IMR-90 (cell line): ENCODE measurements around the gene ITPR3. TPM values are rescaled to one million over a fixed set of nuclear protein-coding genes. Genes with fewer than 3 reads are reported as not detected.

Source experiments
- ATAC-seq: fragments of 200-7000 bp; cut with Tn5 transposase; 2 replicates; pipeline ENCODE4 v1.9.1; 2020; ENCODE audit warnings: low read depth, mild to moderate bottlenecking, moderate library complexity
- BruUV-seq: library from RNA; stranded (reverse); fragments of 400-500 nt; replicated peaks from 2 replicates; lab custom pipeline; 2021; lab: Mats Ljungman, UMichigan
- CTCF ChIA-PET: fragments of 300-600 bp; formaldehyde crosslinking; extraction: SDS; loops from one replicate; lab custom pipeline; 2021; ENCODE audit warnings: antibody characterized with exemption; lab: Yijun Ruan, JAX
- POLR2A ChIA-PET: fragments of 300-600 bp; sonication (Branson Sonifier 250); formaldehyde crosslinking; loops from one replicate; lab custom pipeline; 2022; ENCODE audit warnings: antibody characterized with exemption; ENCODE audit not compliant: unreplicated experiment; lab: Charles Lee
- DNase-seq: peaks from one replicate; pipeline ENCODE4 v3.0.0; 2013
- H2AFZ ChIP-seq: replicated peaks from 2 replicates; pipeline ENCODE3; 2013; ENCODE audit warnings: low read length, mild to moderate bottlenecking; ENCODE audit not compliant: poor library complexity
- H2AK5ac ChIP-seq: 2 replicates; pipeline ENCODE4 v1.6.1; 2013; ENCODE audit warnings: low read depth, low read length, inconsistent platforms
- H2AK9ac ChIP-seq: replicated peaks from 2 replicates; pipeline ENCODE3; 2013; ENCODE audit warnings: mild to moderate bottlenecking, low read depth, low read length, moderate library complexity; ENCODE audit not compliant: poor library complexity
- H2BK120ac ChIP-seq: 2 replicates; pipeline ENCODE4 v1.6.1; 2013; ENCODE audit warnings: low read depth, low read length, inconsistent platforms
- H2BK15ac ChIP-seq: 3 replicates; pipeline ENCODE4 v1.6.1; 2013; ENCODE audit warnings: low read depth, low read length, inconsistent platforms
- H2BK20ac ChIP-seq: 2 replicates; pipeline ENCODE4 v1.6.1; 2013; ENCODE audit warnings: low read depth, mild to moderate bottlenecking, inconsistent platforms, low read length, moderate library complexity
- H2BK5ac ChIP-seq: 2 replicates; pipeline ENCODE4 v1.6.1; 2013; ENCODE audit warnings: mild to moderate bottlenecking, low read depth, low read length, inconsistent platforms; ENCODE audit not compliant: poor library complexity, severe bottlenecking
- H3K14ac ChIP-seq: replicated peaks from 2 replicates; pipeline ENCODE4 v1.6.1; 2013; ENCODE audit warnings: low read depth, low read length, inconsistent platforms
- H3K18ac ChIP-seq: 2 replicates; pipeline ENCODE4 v1.6.1; 2013; ENCODE audit warnings: low read depth, low read length, control low read depth
- H3K23ac ChIP-seq: 2 replicates; pipeline ENCODE4 v1.6.1; 2013; ENCODE audit warnings: low read depth, low read length, inconsistent platforms
- H3K27ac ChIP-seq: 2 replicates; pipeline ENCODE4 v1.5.1; 2013; ENCODE audit warnings: mild to moderate bottlenecking, control low read depth, low read length; ENCODE audit not compliant: insufficient read depth
- H3K27me3 ChIP-seq: 2 replicates; pipeline ENCODE4 v1.6.1; 2013; ENCODE audit warnings: low read length; ENCODE audit not compliant: control insufficient read depth, insufficient read depth
- H3K36me3 ChIP-seq: 2 replicates; pipeline ENCODE4 v1.6.1; 2013; ENCODE audit warnings: low read length, mixed read lengths; ENCODE audit not compliant: control insufficient read depth, insufficient read depth
- H3K4ac ChIP-seq: 2 replicates; pipeline ENCODE4 v1.6.1; 2013; ENCODE audit warnings: low read depth, low read length, inconsistent platforms
- H3K4me1 ChIP-seq: 2 replicates; pipeline ENCODE4 v1.6.1; 2013; ENCODE audit warnings: low read length, mixed read lengths; ENCODE audit not compliant: control insufficient read depth, insufficient read depth
- H3K4me2 ChIP-seq: 2 replicates; pipeline ENCODE4 v1.6.1; 2013; ENCODE audit warnings: low read depth, mild to moderate bottlenecking, control low read depth, low read length, moderate library complexity
- H3K4me3 ChIP-seq: 2 replicates; pipeline ENCODE4 v1.5.1; 2013; ENCODE audit warnings: low read depth, mild to moderate bottlenecking, control low read depth, low read length, moderate library complexity; ENCODE audit not compliant: insufficient read depth
- H3K56ac ChIP-seq: 2 replicates; pipeline ENCODE4 v1.6.1; 2013; ENCODE audit warnings: low read length, inconsistent platforms; ENCODE audit not compliant: insufficient read depth; ENCODE audit errors: extremely low read depth
- H3K79me1 ChIP-seq, 2 experiments: 2 replicates each; pipeline ENCODE4 v1.6.1; 2013; ENCODE audit warnings: low read length in 2 of 2, inconsistent platforms in 1 of 2, low read depth in 1 of 2
- H3K9ac ChIP-seq: 2 replicates; pipeline ENCODE4 v1.6.1; 2013; ENCODE audit warnings: low read depth, low read length, control low read depth
- H3K9me1 ChIP-seq: 2 replicates; pipeline ENCODE4 v1.6.1; 2013; ENCODE audit warnings: low read length, inconsistent platforms; ENCODE audit not compliant: insufficient read depth
- H3K9me3 ChIP-seq: 2 replicates; pipeline ENCODE4 v1.6.1; 2013; ENCODE audit warnings: low read length; ENCODE audit not compliant: control insufficient read depth, insufficient read depth
- H4K20me1 ChIP-seq: 2 replicates; pipeline ENCODE4 v1.6.1; 2013; ENCODE audit warnings: low read length, inconsistent platforms; ENCODE audit not compliant: insufficient read depth
- H4K5ac ChIP-seq: 2 replicates; pipeline ENCODE4 v1.6.1; 2013; ENCODE audit warnings: mild to moderate bottlenecking, low read depth, low read length, control low read depth
- H4K8ac ChIP-seq, 2 experiments: 2 replicates each; pipeline ENCODE4 v1.6.1; 2013; ENCODE audit warnings: low read depth in 2 of 2, low read length in 2 of 2, control low read depth in 1 of 2, inconsistent platforms in 1 of 2
- H4K91ac ChIP-seq: 2 replicates; pipeline ENCODE4 v1.6.1; 2013; ENCODE audit warnings: low read depth, low read length, inconsistent platforms; ENCODE audit not compliant: insufficient read depth
- CEBPB ChIP-seq: IDR thresholded peaks from 2 replicates; pipeline ENCODE4 v1.6.1; 2012; ENCODE audit warnings: low read depth, low read length, improper control_type of control experiment
- CTCF ChIP-seq: conservative IDR thresholded peaks from 2 replicates; pipeline ENCODE4 v1.5.1; 2012; ENCODE audit warnings: mild to moderate bottlenecking, low read depth, low read length, improper control_type of control experiment
- MAFK ChIP-seq: IDR thresholded peaks from 2 replicates; pipeline ENCODE4 v1.6.1; 2012; ENCODE audit warnings: low read depth, low read length, improper control_type of control experiment
- MAZ ChIP-seq: IDR thresholded peaks from 2 replicates; pipeline ENCODE4 v1.6.1; 2012; ENCODE audit warnings: low read depth, mild to moderate bottlenecking, low read length, improper control_type of control experiment, moderate library complexity, borderline replicate concordance
- MXI1 ChIP-seq: IDR thresholded peaks from 2 replicates; pipeline ENCODE4 v1.6.1; 2012; ENCODE audit warnings: low read depth, mild to moderate bottlenecking, low read length, moderate library complexity, borderline replicate concordance
- NFE2L2 ChIP-seq: fragments of 150-350 bp; IDR thresholded peaks from 2 replicates; pipeline ENCODE4 v1.6.1; 2016; ENCODE audit warnings: low read depth, mild to moderate bottlenecking, low read length
- RCOR1 ChIP-seq: IDR thresholded peaks from 2 replicates; pipeline ENCODE4 v1.6.1; 2012; ENCODE audit warnings: mild to moderate bottlenecking, low read length, improper control_type of control experiment; ENCODE audit not compliant: insufficient replicate concordance
- SMC3 ChIP-seq: fragments of 150-350 bp; IDR thresholded peaks from 2 replicates; pipeline ENCODE4 v1.6.1; 2016; ENCODE audit warnings: low read depth, mild to moderate bottlenecking, antibody characterized with exemption, low read length, moderate library complexity
- WGBS, 2 experiments: methylation state at CpG; one replicate each; pipeline versions ENCODE4 v1.1.5 to v1.1.7; 2013; ENCODE audit warnings: missing lambda C conversion rate in 2 of 2; ENCODE audit not compliant: insufficient read length in 1 of 2; ENCODE audit errors: extremely low coverage in 2 of 2; 5-methylcytosine and 5-hydroxymethylcytosine counted together
- dilution Hi-C: fragments of 300-500 bp; cut with HindIII; formaldehyde crosslinking; loops from one replicate; pipeline ENCODE4 v1.14.3; 2018; ENCODE audit warnings: low sequenced_read_pairs; ENCODE audit not compliant: unreplicated experiment
- in situ Hi-C: fragments of 300-500 bp; cut with MboI; formaldehyde crosslinking; loops from 3 replicates; pipeline ENCODE4 v1.14.3; 2019; ENCODE audit warnings: low sequenced_read_pairs, inconsistent platforms, mixed read lengths
- intact Hi-C: fragments of 100-400 bp; cut with micrococcal nuclease; formaldehyde crosslinking; loops from 2 replicates; pipeline ENCODE4 v1.10.0; 2022
- polyA plus RNA-seq, 3 experiments: library from polyadenylated mRNA; depleted of rRNA; stranded (reverse); fragments of >200 nt; gene quantifications; 2 replicates each; pipeline ENCODE4 v1.2.3, GENCODE V29; 2012; ENCODE audit warnings: low replicate concordance in 1 of 3
- total RNA-seq: library from RNA; depleted of rRNA; stranded (reverse); fragments of >200 nt; gene quantifications from 2 replicates; pipeline ENCODE4 v1.2.3, GENCODE V29; 2012

The ITPR3 gene
- total and polyA plus RNA-seq, 2 of the 4 experiments (the other 2 are of a cell fraction): 1.6 to 3.7 TPM

GRCh38 chr6:33607126-33607783 is 13.9 kb upstream of the ITPR3 start (continued):
- TF ChIP-seq NFE2L2 (no peak), RCOR1 (no peak), MAFK (no peak), MXI1 (no peak), MAZ (no peak), CEBPB (no peak)

GRCh38 chr6:33607784-33608161 is 13.3 kb upstream of the ITPR3 start:
- Histone ChIP-seq H3K27me3 (no peaks in the 10 kb centered on the region), H2AFZ (peak overlapping the region; percentile 68), H3K4me3 (no peak overlapping the region), H3K56ac (no peak overlapping the region), H2BK20ac (no peak overlapping the region), H3K23ac (no peak overlapping the region), H3K9ac (no peak overlapping the region), H3K9me3 (no peaks in the 10 kb centered on the region), H2BK5ac (no peak overlapping the region), H3K4me2 (no peak overlapping the region), H3K4me1 (peaks cover 10% of the 10 kb centered on the region), H2AK9ac (no peak overlapping the region), H3K14ac (no peak overlapping the region), H3K27ac (no peak overlapping the region), H3K9me1 (peaks cover 13% of the 10 kb centered on the region; the same call in 1 of the 2 replicates), H3K36me3 (no peaks in the 10 kb centered on the region), H4K5ac (no peak overlapping the region), H2BK120ac (no peak overlapping the region), H3K79me1 (no peaks in the 10 kb centered on the region), H2AK5ac (no peak overlapping the region), H4K20me1 (no peaks in the 10 kb centered on the region), H4K91ac (no peak overlapping the region), H3K4ac (no peak overlapping the region), H4K8ac (no peak overlapping the region), H3K18ac (no peak overlapping the region), H2BK15ac (no peak overlapping the region; the same call in 2 of the 3 replicates)
- dilution Hi-C loops (no loop called here), in situ Hi-C loops (no loop called here), intact Hi-C loops (no loop called here)
- POLR2A ChIA-PET: no interaction called here
- no peak for ATAC-seq
- no CpG with 5 or more reads among the region's 5 CpGs for WGBS, 2 experiments
- TF ChIP-seq SMC3: no peak
- 0 out of 2 replicates have a peak, but pooled peaks have one; percentile 12 for TF ChIP-seq CTCF
- DNase-seq: no peak
- CTCF ChIA-PET: interaction anchor here (0.6 to 1.4 kb wide), 4 partner anchors 9 to 163 kb away, joined by 3 to 4 read pairs (median 3); no protein-coding TSS in a partner anchor
- BruUV-seq: no TSS peak
